HEK293 (cell line): ENCODE results near the gene TMEM8B.

ENCODE experiments used
- CTCF ChIA-PET: fragments of 350-600 bp; formaldehyde crosslinking; extraction: SDS; loops from one replicate; lab custom pipeline; 2021; ENCODE audit warnings: antibody characterized with exemption; lab: Yijun Ruan, JAX
- POLR2A ChIA-PET: fragments of 300-600 bp; formaldehyde crosslinking; extraction: SDS; loops from one replicate; lab custom pipeline; 2020; ENCODE audit warnings: antibody characterized with exemption, inconsistent platforms; lab: Yijun Ruan, JAX
- H3K27ac ChIP-seq: fragments of 200-500 bp; sonication (Bioruptor generic); 2 replicates; pipeline ENCODE4 v1.5.1; 2014; ENCODE audit warnings: low read depth, low read length, control low read depth, inconsistent platforms; ENCODE audit errors: extremely low read depth
- H3K36me3 ChIP-seq, 2 experiments: fragments of 200-500 bp in 1 of 2; sonication (Bioruptor generic) in 1 of 2; 1 replicate in 1 of 2; 2 replicates in 1 of 2; pipeline ENCODE4 v1.5.1; 2014 to 2017; ENCODE audit warnings: inconsistent platforms in 2 of 2, low read length in 2 of 2; ENCODE audit not compliant: control insufficient read depth in 2 of 2, insufficient read depth in 1 of 2
- H3K4me1 ChIP-seq: fragments of 200-500 bp; sonication (Bioruptor generic); 2 replicates; pipeline ENCODE4 v1.5.1; 2014; ENCODE audit warnings: mild to moderate bottlenecking, low read length, inconsistent platforms; ENCODE audit not compliant: control insufficient read depth, insufficient read depth
- H3K4me3 ChIP-seq: 2 replicates; pipeline ENCODE4 v1.5.1; 2011; ENCODE audit warnings: low read depth, mild to moderate bottlenecking, control low read depth, low read length, moderate library complexity
- H3K9me3 ChIP-seq: fragments of 200-500 bp; sonication (Bioruptor generic); 2 replicates; pipeline ENCODE4 v1.5.1; 2014; ENCODE audit warnings: low read depth, low read length, inconsistent platforms; ENCODE audit not compliant: control insufficient read depth, insufficient read depth
- BCL11B ChIP-seq: fragments of 450-650 bp; formaldehyde crosslinking; IDR thresholded peaks from 2 replicates; pipeline ENCODE4 v1.5.1; 2016; ENCODE audit warnings: low read depth, missing biosample characterization, missing genetic modification characterization
- GLI4 ChIP-seq: fragments of 450-650 bp; formaldehyde crosslinking; IDR thresholded peaks from 2 replicates; pipeline ENCODE4 v1.5.1; 2016; ENCODE audit warnings: missing biosample characterization, missing genetic modification characterization
- GLIS1 ChIP-seq: fragments of 450-650 bp; formaldehyde crosslinking; IDR thresholded peaks from 2 replicates; pipeline ENCODE4 v1.5.1; 2016; ENCODE audit warnings: missing biosample characterization, missing genetic modification characterization
- HOXA7 ChIP-seq: sonication (generic); formaldehyde crosslinking; IDR thresholded peaks from 2 replicates; pipeline ENCODE4 v1.8.1; 2022; ENCODE audit warnings: missing genetic modification reagents, borderline replicate concordance
- KLF8 ChIP-seq: fragments of 450-650 bp; formaldehyde crosslinking; IDR thresholded peaks from 2 replicates; pipeline ENCODE4 v1.5.1; 2016; ENCODE audit warnings: missing biosample characterization, missing genetic modification characterization
- KLF9 ChIP-seq: fragments of 450-650 bp; formaldehyde crosslinking; IDR thresholded peaks from 2 replicates; pipeline ENCODE4 v1.5.1; 2016; ENCODE audit warnings: missing biosample characterization, missing genetic modification characterization, low read depth
- MYNN ChIP-seq: fragments of 450-650 bp; formaldehyde crosslinking; IDR thresholded peaks from 2 replicates; pipeline ENCODE4 v1.5.1; 2016; ENCODE audit warnings: missing biosample characterization, missing genetic modification characterization, borderline replicate concordance
- MZF1 ChIP-seq: fragments of 450-650 bp; formaldehyde crosslinking; IDR thresholded peaks from 2 replicates; pipeline ENCODE4 v1.5.1; 2017; ENCODE audit warnings: missing biosample characterization, missing genetic modification characterization, borderline replicate concordance
- ZBTB7A ChIP-seq: fragments of 450-650 bp; formaldehyde crosslinking; IDR thresholded peaks from 2 replicates; pipeline ENCODE4 v1.5.1; 2016; ENCODE audit warnings: low read depth, missing biosample characterization, missing genetic modification characterization
- ZFP3 ChIP-seq: fragments of 450-650 bp; formaldehyde crosslinking; IDR thresholded peaks from 2 replicates; pipeline ENCODE4 v1.5.1; 2016; ENCODE audit warnings: low read depth, missing biosample characterization, missing genetic modification characterization
- ZNF23 ChIP-seq: fragments of 450-650 bp; formaldehyde crosslinking; IDR thresholded peaks from 2 replicates; pipeline ENCODE4 v1.5.1; 2016; ENCODE audit warnings: missing biosample characterization, missing genetic modification characterization, borderline replicate concordance
- ZNF292 ChIP-seq: fragments of 450-650 bp; formaldehyde crosslinking; IDR thresholded peaks from 2 replicates; pipeline ENCODE4 v1.5.1; 2016; ENCODE audit warnings: low read depth, missing biosample characterization, missing genetic modification characterization, borderline replicate concordance
- ZNF341 ChIP-seq: fragments of 450-650 bp; formaldehyde crosslinking; IDR thresholded peaks from 2 replicates; pipeline ENCODE4; 2016; ENCODE audit warnings: low read depth, missing biosample characterization, missing genetic modification characterization
- ZNF529 ChIP-seq: fragments of 450-650 bp; formaldehyde crosslinking; IDR thresholded peaks from 2 replicates; pipeline ENCODE4 v1.5.1; 2017; ENCODE audit warnings: missing genetic modification characterization, missing biosample characterization; ENCODE audit not compliant: insufficient replicate concordance
- ZNF596 ChIP-seq: fragments of 450-650 bp; IDR thresholded peaks from 2 replicates; pipeline ENCODE4 v1.5.0; 2018; ENCODE audit warnings: missing biosample characterization, mild to moderate bottlenecking, missing genetic modification characterization, moderate library complexity
- ZNF623 ChIP-seq: fragments of 450-650 bp; formaldehyde crosslinking; IDR thresholded peaks from 2 replicates; pipeline ENCODE4 v1.5.1; 2016; ENCODE audit warnings: missing biosample characterization, missing genetic modification characterization
- ZNF677 ChIP-seq: fragments of 450-650 bp; IDR thresholded peaks from 2 replicates; pipeline ENCODE4 v1.5.0; 2018; ENCODE audit warnings: missing biosample characterization, mild to moderate bottlenecking, missing genetic modification characterization, moderate library complexity
- ZNF776 ChIP-seq: fragments of 450-650 bp; formaldehyde crosslinking; IDR thresholded peaks from 2 replicates; pipeline ENCODE4 v1.5.0; 2017; ENCODE audit warnings: missing biosample characterization, missing genetic modification characterization, borderline replicate concordance
- ZNF837 ChIP-seq: fragments of 450-650 bp; formaldehyde crosslinking; IDR thresholded peaks from 2 replicates; pipeline ENCODE4 v1.5.1; 2016; ENCODE audit warnings: missing biosample characterization, missing genetic modification characterization
- ZSCAN30 ChIP-seq: fragments of 450-650 bp; IDR thresholded peaks from 2 replicates; pipeline ENCODE4 v1.5.1; 2018; ENCODE audit warnings: missing biosample characterization, mild to moderate bottlenecking, missing genetic modification characterization, moderate library complexity
- TF ChIP-seq, protein P1 (sequence below): fragments of 450-650 bp; formaldehyde crosslinking; IDR thresholded peaks from 2 replicates; pipeline ENCODE4 v1.5.1; 2016; ENCODE audit warnings: missing biosample characterization, missing genetic modification characterization
- TF ChIP-seq, protein P2 (sequence below): fragments of 450-650 bp; formaldehyde crosslinking; IDR thresholded peaks from 2 replicates; pipeline ENCODE4 v1.5.1; 2016; ENCODE audit warnings: missing biosample characterization, missing genetic modification characterization
- TF ChIP-seq, protein P3 (sequence below): fragments of 450-650 bp; formaldehyde crosslinking; IDR thresholded peaks from 2 replicates; pipeline ENCODE4 v1.5.1; 2016; ENCODE audit warnings: missing biosample characterization, missing genetic modification characterization
- TF ChIP-seq, protein P4 (sequence below): fragments of 450-650 bp; IDR thresholded peaks from 2 replicates; pipeline ENCODE4 v1.5.1; 2018; ENCODE audit warnings: missing biosample characterization, missing genetic modification characterization
- TF ChIP-seq, protein P5 (sequence below): fragments of 450-650 bp; formaldehyde crosslinking; IDR thresholded peaks from 2 replicates; pipeline ENCODE4 v1.5.1; 2016; ENCODE audit warnings: missing biosample characterization, missing genetic modification characterization
- TF ChIP-seq, protein P6 (sequence below): fragments of 450-650 bp; formaldehyde crosslinking; IDR thresholded peaks from 2 replicates; pipeline ENCODE4 v1.5.1; 2017; ENCODE audit warnings: missing biosample characterization, missing genetic modification characterization

The TMEM8B gene

DNA sequence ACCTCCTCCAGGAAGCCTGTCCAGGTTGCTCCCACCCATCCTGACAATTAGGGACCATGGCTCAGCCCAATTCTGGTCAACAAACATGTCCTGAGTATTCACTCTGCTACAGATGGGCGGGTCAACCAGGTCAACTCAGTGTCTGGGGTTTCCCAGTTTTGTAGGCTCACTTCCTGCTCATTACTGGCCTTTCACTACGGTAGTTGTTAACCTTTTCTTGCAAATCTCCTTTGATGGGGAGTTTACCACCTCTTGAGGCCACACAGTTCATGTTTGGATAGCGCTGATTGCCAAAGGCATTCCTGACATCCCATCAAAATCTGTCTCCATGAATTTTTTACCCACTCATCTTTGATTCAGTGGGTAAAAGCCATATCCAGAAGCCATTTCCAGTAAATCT is 13.8 kb downstream of the TMEM8B start:
- TF ChIP-seq ZNF23 (tag by site-specific recombination), result no peak
- TF ChIP-seq ZNF837 (tag by site-specific recombination), result no peak
- TF ChIP-seq, protein P1, sequence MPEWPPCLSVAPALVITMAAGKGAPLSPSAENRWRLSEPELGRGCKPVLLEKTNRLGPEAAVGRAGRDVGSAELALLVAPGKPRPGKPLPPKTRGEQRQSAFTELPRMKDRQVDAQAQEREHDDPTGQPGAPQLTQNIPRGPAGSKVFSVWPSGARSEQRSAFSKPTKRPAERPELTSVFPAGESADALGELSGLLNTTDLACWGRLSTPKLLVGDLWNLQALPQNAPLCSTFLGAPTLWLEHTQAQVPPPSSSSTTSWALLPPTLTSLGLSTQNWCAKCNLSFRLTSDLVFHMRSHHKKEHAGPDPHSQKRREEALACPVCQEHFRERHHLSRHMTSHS, result no peak
- TF ChIP-seq, protein P2, sequence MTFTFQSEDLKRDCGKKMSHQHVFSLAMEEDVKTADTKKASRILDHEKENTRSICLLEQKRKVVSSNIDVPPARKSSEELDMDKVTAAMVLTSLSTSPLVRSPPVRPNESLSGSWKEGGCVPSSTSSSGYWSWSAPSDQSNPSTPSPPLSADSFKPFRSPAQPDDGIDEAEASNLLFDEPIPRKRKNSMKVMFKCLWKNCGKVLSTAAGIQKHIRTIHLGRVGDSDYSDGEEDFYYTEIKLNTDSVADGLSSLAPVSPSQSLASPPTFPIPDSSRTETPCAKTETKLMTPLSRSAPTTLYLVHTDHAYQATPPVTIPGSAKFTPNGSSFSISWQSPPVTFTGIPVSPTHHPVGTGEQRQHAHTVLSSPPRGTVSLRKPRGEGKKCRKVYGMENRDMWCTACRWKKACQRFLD (tag by site-specific recombination), result no peak
- TF ChIP-seq ZSCAN30 (tag by site-specific recombination), result no peak
- TF ChIP-seq, protein P3, sequence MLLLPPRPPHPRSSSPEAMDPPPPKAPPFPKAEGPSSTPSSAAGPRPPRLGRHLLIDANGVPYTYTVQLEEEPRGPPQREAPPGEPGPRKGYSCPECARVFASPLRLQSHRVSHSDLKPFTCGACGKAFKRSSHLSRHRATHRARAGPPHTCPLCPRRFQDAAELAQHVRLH (tag by site-specific recombination), result no peak
- TF ChIP-seq ZNF623, result no peak
- TF ChIP-seq MYNN (tag by site-specific recombination), result no peak
- TF ChIP-seq BCL11B, result no peak
- no peak for TF ChIP-seq ZBTB7A (tag by site-specific recombination)
- TF ChIP-seq GLIS1, result no peak
- TF ChIP-seq ZNF529 (tag by site-specific recombination), result no peak
- no peak for TF ChIP-seq KLF9 (tag by site-specific recombination)
- CTCF ChIA-PET, result interaction anchor here (1.8 to 1.9 kb wide), 2 partner anchors 7 to 39 kb away, joined by 6 to 7 read pairs; no protein-coding TSS in a partner anchor
- Histone ChIP-seq H3K4me3 (no peak overlapping the region), H3K27ac (no peak overlapping the region), H3K9me3 (no peaks in the 10 kb centered on the region), H3K36me3 (peaks cover 0 to 25% of the 10 kb centered on the region in 2 experiments; a peak in 1 of 3 replicates), H3K4me1 (no peaks in the 10 kb centered on the region)
- POLR2A ChIA-PET, result no interaction called here

DNA sequence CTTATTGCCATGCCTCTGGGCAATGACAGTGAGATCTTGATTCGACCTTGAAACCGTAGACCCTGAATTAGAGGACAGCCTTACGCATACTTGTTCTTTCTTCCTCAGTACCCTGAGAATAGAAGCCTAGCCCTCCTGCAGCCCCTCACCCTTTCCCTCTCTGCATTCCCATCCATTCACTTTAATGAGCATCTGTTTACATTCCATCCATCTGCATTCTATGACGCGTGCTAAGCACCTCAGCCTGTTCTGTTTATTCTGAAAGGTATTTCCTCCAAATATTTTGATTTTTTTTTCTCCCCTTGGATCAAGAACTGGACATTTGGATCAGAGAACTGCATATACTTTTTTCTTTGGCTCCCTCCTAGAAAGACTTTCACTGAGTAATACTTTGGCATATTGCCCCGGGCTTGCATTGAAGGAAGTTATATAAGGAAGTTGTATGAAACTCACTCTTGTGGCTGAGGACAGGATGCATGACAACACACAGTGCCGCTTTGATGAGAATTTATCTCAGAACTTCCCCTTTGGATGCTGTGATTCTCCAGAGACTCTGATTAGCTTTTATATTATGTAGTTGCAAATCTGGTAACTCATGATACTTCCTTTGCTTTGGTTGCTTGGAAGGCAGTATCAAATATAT is 15.7 kb downstream of the TMEM8B start:
- Histone ChIP-seq H3K4me3 (no peak overlapping the region), H3K27ac (no peak overlapping the region), H3K9me3 (no peaks in the 10 kb centered on the region), H3K36me3 (peaks cover 0 to 34% of the 10 kb centered on the region in 2 experiments; a peak in 1 of 3 replicates), H3K4me1 (no peaks in the 10 kb centered on the region)
- ChIA-PET CTCF (interaction anchor here (0.6 to 1.9 kb wide), 5 partner anchors 9 to 95 kb away, joined by 3 to 7 read pairs (median 3); no protein-coding TSS in a partner anchor), POLR2A (no interaction called here)
- TF ChIP-seq, protein P4, sequence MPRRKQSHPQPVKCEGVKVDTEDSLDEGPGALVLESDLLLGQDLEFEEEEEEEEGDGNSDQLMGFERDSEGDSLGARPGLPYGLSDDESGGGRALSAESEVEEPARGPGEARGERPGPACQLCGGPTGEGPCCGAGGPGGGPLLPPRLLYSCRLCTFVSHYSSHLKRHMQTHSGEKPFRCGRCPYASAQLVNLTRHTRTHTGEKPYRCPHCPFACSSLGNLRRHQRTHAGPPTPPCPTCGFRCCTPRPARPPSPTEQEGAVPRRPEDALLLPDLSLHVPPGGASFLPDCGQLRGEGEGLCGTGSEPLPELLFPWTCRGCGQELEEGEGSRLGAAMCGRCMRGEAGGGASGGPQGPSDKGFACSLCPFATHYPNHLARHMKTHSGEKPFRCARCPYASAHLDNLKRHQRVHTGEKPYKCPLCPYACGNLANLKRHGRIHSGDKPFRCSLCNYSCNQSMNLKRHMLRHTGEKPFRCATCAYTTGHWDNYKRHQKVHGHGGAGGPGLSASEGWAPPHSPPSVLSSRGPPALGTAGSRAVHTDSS (tag by site-specific recombination), result no peak
- TF ChIP-seq ZNF341 (tag by site-specific recombination) (no peak), ZNF677 (tag by site-specific recombination) (no peak), ZNF292 (tag by site-specific recombination) (no peak), ZFP3 (no peak), HOXA7 (no peak), MZF1 (tag by site-specific recombination) (no peak), GLI4 (no peak), ZNF776 (tag by site-specific recombination) (no peak), ZNF596 (tag by site-specific recombination) (no peak), KLF8 (tag by site-specific recombination) (no peak)
- TF ChIP-seq, protein P2 (tag by site-specific recombination), result no peak
- TF ChIP-seq, protein P5, sequence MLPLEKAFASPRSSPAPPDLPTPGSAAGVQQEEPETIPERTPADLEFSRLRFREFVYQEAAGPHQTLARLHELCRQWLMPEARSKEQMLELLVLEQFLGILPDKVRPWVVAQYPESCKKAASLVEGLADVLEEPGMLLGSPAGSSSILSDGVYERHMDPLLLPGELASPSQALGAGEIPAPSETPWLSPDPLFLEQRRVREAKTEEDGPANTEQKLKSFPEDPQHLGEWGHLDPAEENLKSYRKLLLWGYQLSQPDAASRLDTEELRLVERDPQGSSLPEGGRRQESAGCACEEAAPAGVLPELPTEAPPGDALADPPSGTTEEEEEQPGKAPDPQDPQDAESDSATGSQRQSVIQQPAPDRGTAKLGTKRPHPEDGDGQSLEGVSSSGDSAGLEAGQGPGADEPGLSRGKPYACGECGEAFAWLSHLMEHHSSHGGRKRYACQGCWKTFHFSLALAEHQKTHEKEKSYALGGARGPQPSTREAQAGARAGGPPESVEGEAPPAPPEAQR, result no peak
- TF ChIP-seq, protein P6, sequence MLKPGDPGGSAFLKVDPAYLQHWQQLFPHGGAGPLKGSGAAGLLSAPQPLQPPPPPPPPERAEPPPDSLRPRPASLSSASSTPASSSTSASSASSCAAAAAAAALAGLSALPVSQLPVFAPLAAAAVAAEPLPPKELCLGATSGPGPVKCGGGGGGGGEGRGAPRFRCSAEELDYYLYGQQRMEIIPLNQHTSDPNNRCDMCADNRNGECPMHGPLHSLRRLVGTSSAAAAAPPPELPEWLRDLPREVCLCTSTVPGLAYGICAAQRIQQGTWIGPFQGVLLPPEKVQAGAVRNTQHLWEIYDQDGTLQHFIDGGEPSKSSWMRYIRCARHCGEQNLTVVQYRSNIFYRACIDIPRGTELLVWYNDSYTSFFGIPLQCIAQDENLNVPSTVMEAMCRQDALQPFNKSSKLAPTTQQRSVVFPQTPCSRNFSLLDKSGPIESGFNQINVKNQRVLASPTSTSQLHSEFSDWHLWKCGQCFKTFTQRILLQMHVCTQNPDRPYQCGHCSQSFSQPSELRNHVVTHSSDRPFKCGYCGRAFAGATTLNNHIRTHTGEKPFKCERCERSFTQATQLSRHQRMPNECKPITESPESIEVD (tag by site-specific recombination), result no peak
